GM12878 (cell line): Measurements from ENCODE around the gene LDB2. TPM values are rescaled to one million over a fixed set of nuclear protein-coding genes. Genes with fewer than 3 reads are reported as not detected.

Source experiments
- ATAC-seq: fragments of 200-7000 bp; cut with Tn5 transposase; 3 replicates; pipeline ENCODE4 v1.9.1; 2020; ENCODE audit warnings: mild to moderate bottlenecking, moderate library complexity
- BruUV-seq: library from RNA; stranded (reverse); fragments of 400-500 nt; replicated peaks from 2 replicates; lab custom pipeline; 2021; lab: Mats Ljungman, UMichigan
- CTCF ChIA-PET: fragments of 300-600 bp; sonication (Branson Sonifier 250); formaldehyde crosslinking; extraction: SDS; loops from one replicate; lab custom pipeline; 2021; ENCODE audit warnings: inconsistent platforms; lab: Yijun Ruan, JAX
- POLR2A ChIA-PET: fragments of 350-600 bp; formaldehyde crosslinking; extraction: SDS; loops from one replicate; lab custom pipeline; 2021; ENCODE audit warnings: inconsistent platforms; lab: Charles Lee
- RAD21 ChIA-PET: fragments of 300-600 bp; sonication (Branson Sonifier 250); formaldehyde crosslinking; loops from one replicate; lab custom pipeline; 2023; ENCODE audit warnings: antibody characterized with exemption; ENCODE audit not compliant: unreplicated experiment; lab: Charles Lee
- SMC1A ChIA-PET: fragments of 300-600 bp; sonication (Branson Sonifier 250); formaldehyde crosslinking; loops from one replicate; lab custom pipeline; 2023; ENCODE audit not compliant: unreplicated experiment, uncharacterized antibody; lab: Charles Lee
- DNase-seq: peaks from one replicate; pipeline ENCODE4 v3.0.0-alpha.2; 2011; ENCODE audit warnings: low read depth, low spot score
- FAIRE-seq: peaks from 3 replicates; lab custom pipeline; 2011; peaks lifted over from hg19 to GRCh38; lab: Jason Lieb, UNC
- H2AFZ ChIP-seq: 2 replicates; pipeline ENCODE4 v1.6.0; 2011; ENCODE audit warnings: low read depth, low read length, control low read depth; ENCODE audit not compliant: control insufficient read depth
- H3K27ac ChIP-seq: 2 replicates; pipeline ENCODE4 v1.5.1; 2011; ENCODE audit warnings: control low read depth; ENCODE audit not compliant: control insufficient read depth, insufficient read depth
- H3K27me3 ChIP-seq, 2 experiments: replicated peaks in 1 of 2; 2 replicates each; pipeline versions ENCODE4 v1.6.0 to v1.6.1; 2011; ENCODE audit warnings: low read length in 1 of 2; ENCODE audit not compliant: control insufficient read depth in 2 of 2, insufficient read depth in 2 of 2
- H3K36me3 ChIP-seq, 2 experiments: 2 replicates each; pipeline ENCODE4 v1.5.1; 2011; ENCODE audit warnings: low read length in 1 of 2; ENCODE audit not compliant: control insufficient read depth in 2 of 2, insufficient read depth in 2 of 2
- H3K4me1 ChIP-seq: 2 replicates; pipeline ENCODE4 v1.6.1; 2011; ENCODE audit warnings: mild to moderate bottlenecking, low read length, moderate library complexity, mixed read lengths; ENCODE audit not compliant: control insufficient read depth, insufficient read depth
- H3K4me2 ChIP-seq: 2 replicates; pipeline ENCODE4 v1.6.0; 2011; ENCODE audit warnings: control low read depth; ENCODE audit not compliant: control insufficient read depth, insufficient read depth
- H3K4me3 ChIP-seq: fragments of 200-600 bp; sonication (generic); 2 replicates; pipeline ENCODE4 v1.5.1; 2016
- H3K79me2 ChIP-seq: 2 replicates; pipeline ENCODE4 v1.6.0; 2011; ENCODE audit warnings: low read length; ENCODE audit not compliant: control insufficient read depth, insufficient read depth
- H3K9ac ChIP-seq: 2 replicates; pipeline ENCODE4 v1.8.0; 2011; ENCODE audit warnings: low read length, control low read depth, mixed read lengths; ENCODE audit not compliant: control insufficient read depth, insufficient read depth
- H3K9me3 ChIP-seq: replicated peaks from 3 replicates; pipeline ENCODE4 v1.5.1; 2011; ENCODE audit warnings: mild to moderate bottlenecking, low read length; ENCODE audit not compliant: control insufficient read depth, insufficient read depth
- H4K20me1 ChIP-seq: 2 replicates; pipeline ENCODE4 v1.6.0; 2011; ENCODE audit not compliant: control insufficient read depth, insufficient read depth
- BCLAF1 ChIP-seq: fragments of 450-650 bp; IDR thresholded peaks from 2 replicates; pipeline ENCODE4 v1.6.1; 2017; ENCODE audit warnings: antibody characterized with exemption, mild to moderate bottlenecking, moderate library complexity
- FOXM1 ChIP-seq: IDR thresholded peaks from 2 replicates; pipeline ENCODE4 v1.6.1; 2012; ENCODE audit warnings: low read depth, mild to moderate bottlenecking, inconsistent platforms, low read length, moderate library complexity
- HCFC1 ChIP-seq: fragments of 150-350 bp; IDR thresholded peaks from 2 replicates; pipeline ENCODE4 v1.6.1; 2014; ENCODE audit warnings: low read length
- KLF5 ChIP-seq: fragments of 450-650 bp; IDR thresholded peaks from 2 replicates; pipeline ENCODE4 v1.6.1; 2014; ENCODE audit warnings: mild to moderate bottlenecking; ENCODE audit not compliant: partially characterized antibody
- MTA3 ChIP-seq: IDR thresholded peaks from 2 replicates; pipeline ENCODE4 v1.6.1; 2012; ENCODE audit warnings: low read length, inconsistent platforms, borderline replicate concordance
- NBN ChIP-seq: fragments of 450-650 bp; IDR thresholded peaks from 2 replicates; pipeline ENCODE4 v1.6.1; 2016
- PRDM15 ChIP-seq: fragments of 450-650 bp; formaldehyde crosslinking; IDR thresholded peaks from 2 replicates; pipeline ENCODE4 v1.4.0; 2020; ENCODE audit warnings: mild to moderate bottlenecking, moderate library complexity
- RFX5 ChIP-seq: IDR thresholded peaks from 2 replicates; pipeline ENCODE4 v1.6.1; 2011; ENCODE audit warnings: low read depth, low read length, improper control_type of control experiment
- SMC3 ChIP-seq: IDR thresholded peaks from 2 replicates; pipeline ENCODE4 v1.6.1; 2011; ENCODE audit warnings: low read length, improper control_type of control experiment, borderline replicate concordance
- WGBS: methylation state at CpG from one replicate; pipeline ENCODE4 v1.1.6; 2016; ENCODE audit warnings: low lambda C conversion rate; ENCODE audit not compliant: insufficient replicate concordance, insufficient coverage; ENCODE audit errors: missing lambda C conversion rate; 5-methylcytosine and 5-hydroxymethylcytosine counted together
- in situ Hi-C: fragments of 300-500 bp; cut with MboI; formaldehyde crosslinking; loops from 9 replicates; pipeline ENCODE4 v1.14.3; 2018; ENCODE audit warnings: mixed read lengths
- intact Hi-C: fragments of 100-400 bp; cut with micrococcal nuclease; formaldehyde crosslinking; loops from one replicate; pipeline ENCODE4 v1.14.2; 2022; ENCODE audit not compliant: unreplicated experiment
- polyA plus RNA-seq, 11 experiments: library from polyadenylated mRNA; depleted of rRNA in 4 of 11; unstranded in 6 of 11; stranded (reverse) in 5 of 11; fragments of >200 nt; fragmentation: Nextera tagmentation in 4 of 11; fragmentation: Illumina TruSeq in 1 of 11; extraction: Ambion mirVana in 4 of 11; extraction: Trizol in 1 of 11; gene quantifications; 1 replicate in 1 of 11; 2 replicates in 10 of 11; pipeline versions ENCODE4 v1.2.1 to v1.2.3, GENCODE V29; 2011 to 2016; ENCODE audit warnings: inconsistent platforms in 2 of 11, missing spikeins in 2 of 11, low read depth in 1 of 11
- total RNA-seq, 4 experiments: library from RNA; depleted of rRNA in 3 of 4; stranded (reverse); fragments of >200 nt in 3 of 4; fragmentation: Illumina TruSeq in 1 of 4; extraction: Trizol in 1 of 4; gene quantifications; 2 replicates each; pipeline versions ENCODE4 v1.2.1 to v1.2.3, GENCODE V29; 2013 to 2021
- TF ChIP-seq, protein P1 (sequence below), 3 experiments: IDR thresholded peaks in 2 of 3; conservative IDR thresholded peaks in 1 of 3; 2 replicates each; pipeline ENCODE4 v1.5.1; 2011; ENCODE audit warnings: low read depth in 3 of 3, low read length in 3 of 3, mild to moderate bottlenecking in 3 of 3, control low read depth in 2 of 3, moderate library complexity in 2 of 3, inconsistent platforms in 1 of 3, mixed read lengths in 1 of 3; ENCODE audit not compliant: control insufficient read depth in 2 of 3, insufficient read depth in 1 of 3; ENCODE audit errors: extremely low read depth in 1 of 3
- TF ChIP-seq, protein P2 (sequence below): fragments of 450-650 bp; formaldehyde crosslinking; IDR thresholded peaks from 2 replicates; pipeline ENCODE4 v1.4.0; 2022; ENCODE audit warnings: mild to moderate bottlenecking, moderate library complexity

LDB2 gene
- total and polyA plus RNA-seq, 10 of the 15 experiments (the other 5 are each of a cell fraction or from before 2014, with no cell fraction given), result 0.15 TPM; not detected in 9

- Histone ChIP-seq H4K20me1 (no peaks in the 10 kb centered on the region), H3K27ac (no peak overlapping the region), H3K36me3 (no peaks in the 10 kb centered on the region), H3K4me1 (no peaks in the 10 kb centered on the region), H2AFZ (no peak overlapping the region), H3K9me3 (no peaks in the 10 kb centered on the region), H3K27me3 (no peaks in the 10 kb centered on the region), H3K9ac (no peak overlapping the region), H3K79me2 (no peaks in the 10 kb centered on the region), H3K4me2 (no peak overlapping the region), H3K4me3 (no peak overlapping the region)
- SMC1A ChIA-PET, result no interaction called here
- BruUV-seq, result no TSS peak
- DNase-seq (no peak), ATAC-seq (no peak), FAIRE-seq (no peak)
- 18% methylated on average over 6 of the region's 6 CpGs for WGBS
- RAD21 ChIA-PET, result no interaction called here
- POLR2A ChIA-PET, result no interaction called here
- CTCF ChIA-PET, result interaction anchor here (1.2 kb wide), 1 partner anchor 18 kb away, joined by 3 read pairs; no protein-coding TSS in a partner anchor
- in situ Hi-C loops, result no loop called here
- intact Hi-C loops, result no loop called here
- TF ChIP-seq KLF5 (no peak), RFX5 (no peak), PRDM15 (no peak), BCLAF1 (no peak), NBN (no peak), SMC3 (no peak), HCFC1 (no peak), MTA3 (no peak), FOXM1 (no peak)
- TF ChIP-seq, protein P1, sequence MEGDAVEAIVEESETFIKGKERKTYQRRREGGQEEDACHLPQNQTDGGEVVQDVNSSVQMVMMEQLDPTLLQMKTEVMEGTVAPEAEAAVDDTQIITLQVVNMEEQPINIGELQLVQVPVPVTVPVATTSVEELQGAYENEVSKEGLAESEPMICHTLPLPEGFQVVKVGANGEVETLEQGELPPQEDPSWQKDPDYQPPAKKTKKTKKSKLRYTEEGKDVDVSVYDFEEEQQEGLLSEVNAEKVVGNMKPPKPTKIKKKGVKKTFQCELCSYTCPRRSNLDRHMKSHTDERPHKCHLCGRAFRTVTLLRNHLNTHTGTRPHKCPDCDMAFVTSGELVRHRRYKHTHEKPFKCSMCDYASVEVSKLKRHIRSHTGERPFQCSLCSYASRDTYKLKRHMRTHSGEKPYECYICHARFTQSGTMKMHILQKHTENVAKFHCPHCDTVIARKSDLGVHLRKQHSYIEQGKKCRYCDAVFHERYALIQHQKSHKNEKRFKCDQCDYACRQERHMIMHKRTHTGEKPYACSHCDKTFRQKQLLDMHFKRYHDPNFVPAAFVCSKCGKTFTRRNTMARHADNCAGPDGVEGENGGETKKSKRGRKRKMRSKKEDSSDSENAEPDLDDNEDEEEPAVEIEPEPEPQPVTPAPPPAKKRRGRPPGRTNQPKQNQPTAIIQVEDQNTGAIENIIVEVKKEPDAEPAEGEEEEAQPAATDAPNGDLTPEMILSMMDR (IDR thresholded peaks at IDR 0.05 in 2 of 3, conservative IDR thresholded peaks at IDR 0.05 in 1 of 3; ENCODE audit: control insufficient read depth in 2 of 3, extremely low read depth in 1 of 3, insufficient read depth in 1 of 3, low read depth in 3 of 3, low read length in 3 of 3), result no peak
- TF ChIP-seq, protein P2, sequence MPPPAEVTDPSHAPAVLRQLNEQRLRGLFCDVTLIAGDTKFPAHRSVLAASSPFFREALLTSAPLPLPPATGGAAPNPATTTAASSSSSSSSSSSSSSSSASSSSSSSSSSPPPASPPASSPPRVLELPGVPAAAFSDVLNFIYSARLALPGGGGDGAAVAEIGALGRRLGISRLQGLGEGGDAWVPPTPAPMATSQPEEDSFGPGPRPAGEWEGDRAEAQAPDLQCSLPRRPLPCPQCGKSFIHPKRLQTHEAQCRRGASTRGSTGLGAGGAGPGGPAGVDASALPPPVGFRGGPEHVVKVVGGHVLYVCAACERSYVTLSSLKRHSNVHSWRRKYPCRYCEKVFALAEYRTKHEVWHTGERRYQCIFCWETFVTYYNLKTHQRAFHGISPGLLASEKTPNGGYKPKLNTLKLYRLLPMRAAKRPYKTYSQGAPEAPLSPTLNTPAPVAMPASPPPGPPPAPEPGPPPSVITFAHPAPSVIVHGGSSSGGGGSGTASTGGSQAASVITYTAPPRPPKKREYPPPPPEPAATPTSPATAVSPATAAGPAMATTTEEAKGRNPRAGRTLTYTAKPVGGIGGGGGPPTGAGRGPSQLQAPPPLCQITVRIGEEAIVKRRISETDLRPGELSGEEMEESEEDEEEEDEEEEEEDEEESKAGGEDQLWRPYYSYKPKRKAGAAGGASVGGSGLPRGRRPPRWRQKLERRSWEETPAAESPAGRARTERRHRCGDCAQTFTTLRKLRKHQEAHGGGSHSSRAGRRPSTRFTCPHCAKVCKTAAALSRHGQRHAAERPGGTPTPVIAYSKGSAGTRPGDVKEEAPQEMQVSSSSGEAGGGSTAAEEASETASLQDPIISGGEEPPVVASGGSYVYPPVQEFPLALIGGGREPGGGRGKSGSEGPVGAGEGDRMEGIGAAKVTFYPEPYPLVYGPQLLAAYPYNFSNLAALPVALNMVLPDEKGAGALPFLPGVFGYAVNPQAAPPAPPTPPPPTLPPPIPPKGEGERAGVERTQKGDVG (CRISPR knock-in tag), result no peak
These were observed 137.7 kb downstream of the LDB2 start for GRCh38 chr4:16760617-16761363.
